Esophagus squamous epithelium (tissue), 5 donors: ENCODE measurements around the gene PCDHGA6. TPM values are rescaled to one million over a fixed set of nuclear protein-coding genes. Genes with fewer than 3 reads are reported as not detected.
A peak's percentile ranks its signal among the peaks of the same experiment; 100 is the strongest.
"Not testable (repeated sequence)": the region's sequence is repeated elsewhere in the genome, so short reads cannot be mapped to it uniquely, and the experiment has no call there.

Experiments
- DNase-seq: peaks from one replicate; lab custom pipeline; 2025; lab: John Stamatoyannopoulos, UW
- H3K27ac ChIP-seq, 4 donors: fragments of 200-600 bp; sonication (generic); one replicate each; pipeline ENCODE4 v1.5.1; 2016 to 2019; ENCODE audit warnings: mild to moderate bottlenecking in 1 of 4
- H3K27me3 ChIP-seq, 4 donors: fragments of 200-600 bp; sonication (generic); 1 replicate in 3 of 4; 2 replicates in 1 of 4; pipeline versions ENCODE4 v1.5.1 to v1.6.0; 2017 to 2021; ENCODE audit warnings: antibody characterized with exemption in 1 of 4
- H3K36me3 ChIP-seq, 3 donors: fragments of 200-600 bp; sonication (generic); one replicate each; pipeline ENCODE4 v1.5.1; 2016 to 2019
- H3K4me1 ChIP-seq, 3 donors: fragments of 200-600 bp; sonication (generic); one replicate each; pipeline ENCODE4 v1.5.1; 2017 to 2019
- H3K4me3 ChIP-seq, 4 donors: fragments of 200-600 bp; sonication (generic); 1 replicate in 3 of 4; 2 replicates in 1 of 4; pipeline ENCODE4 v1.5.1; 2016 to 2019; ENCODE audit warnings: mild to moderate bottlenecking in 2 of 4, moderate library complexity in 1 of 4
- H3K9me3 ChIP-seq, 3 donors: fragments of 200-600 bp; sonication (generic); one replicate each; pipeline ENCODE4 v1.5.1; 2016 to 2019
- POLR2A ChIP-seq, 4 donors: fragments of 450-650 bp; IDR thresholded peaks; one replicate each; pipeline ENCODE4 v1.6.1; 2017; ENCODE audit warnings: antibody characterized with exemption in 4 of 4, mild to moderate bottlenecking in 4 of 4, moderate library complexity in 3 of 4
- WGBS, 2 donors: methylation state at CpG; one replicate each; pipeline ENCODE4 v1.1.5; 2018; 5-methylcytosine and 5-hydroxymethylcytosine counted together
- intact Hi-C: fragments of 100-400 bp; cut with DNase I; formaldehyde crosslinking; loops from one replicate; pipeline ENCODE4 v1.15.0; 2022
- total RNA-seq, 4 donors: library from RNA; depleted of rRNA; stranded (reverse); fragments of >200 nt; gene quantifications; one replicate each; pipeline ENCODE4 v1.1.0, GENCODE V29; 2016
- TF ChIP-seq, protein P1 (sequence below), 6 experiments: fragments of 450-650 bp in 4 of 6; fragments of 200-600 bp in 2 of 6; sonication (generic) in 2 of 6; IDR thresholded peaks; one replicate each; pipeline ENCODE4 v1.5.1; 2016 to 2019; ENCODE audit warnings: antibody characterized with exemption in 6 of 6, mild to moderate bottlenecking in 4 of 6, moderate library complexity in 4 of 6
- donor health status: DM: yes; HTN: yes; CAD: no.

The PCDHGA6 gene
- total RNA-seq, 4 donors from 2014 or later, result 0.76 to 2.9 (median 2.0) TPM

GRCh38 chr5:141345327-141345726, 28.4 kb upstream of the PCDHGA6 start:
- Histone ChIP-seq H3K27me3 (peaks cover 0 to 60% (median 0%) of the 10 kb centered on the region in 4 donors), H3K27ac (no peak overlapping the region), H3K9me3 (peaks cover 0 to 91% (median 48%) of the 10 kb centered on the region in 3 donors), H3K4me1 (no peaks in the 10 kb centered on the region), H3K4me3 (no peak overlapping the region), H3K36me3 (no peaks in the 10 kb centered on the region)
- WGBS, 2 donors, result 59 to 60% methylated on average over 11 to 17 of the region's 20 CpGs
- TF ChIP-seq POLR2A (IDR thresholded peaks at IDR 0.05), result no peak
- TF ChIP-seq, protein P1, sequence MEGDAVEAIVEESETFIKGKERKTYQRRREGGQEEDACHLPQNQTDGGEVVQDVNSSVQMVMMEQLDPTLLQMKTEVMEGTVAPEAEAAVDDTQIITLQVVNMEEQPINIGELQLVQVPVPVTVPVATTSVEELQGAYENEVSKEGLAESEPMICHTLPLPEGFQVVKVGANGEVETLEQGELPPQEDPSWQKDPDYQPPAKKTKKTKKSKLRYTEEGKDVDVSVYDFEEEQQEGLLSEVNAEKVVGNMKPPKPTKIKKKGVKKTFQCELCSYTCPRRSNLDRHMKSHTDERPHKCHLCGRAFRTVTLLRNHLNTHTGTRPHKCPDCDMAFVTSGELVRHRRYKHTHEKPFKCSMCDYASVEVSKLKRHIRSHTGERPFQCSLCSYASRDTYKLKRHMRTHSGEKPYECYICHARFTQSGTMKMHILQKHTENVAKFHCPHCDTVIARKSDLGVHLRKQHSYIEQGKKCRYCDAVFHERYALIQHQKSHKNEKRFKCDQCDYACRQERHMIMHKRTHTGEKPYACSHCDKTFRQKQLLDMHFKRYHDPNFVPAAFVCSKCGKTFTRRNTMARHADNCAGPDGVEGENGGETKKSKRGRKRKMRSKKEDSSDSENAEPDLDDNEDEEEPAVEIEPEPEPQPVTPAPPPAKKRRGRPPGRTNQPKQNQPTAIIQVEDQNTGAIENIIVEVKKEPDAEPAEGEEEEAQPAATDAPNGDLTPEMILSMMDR (IDR thresholded peaks at IDR 0.05), result no peak
- DNase-seq, result no peak
- intact Hi-C loops, result no loop called here

DNA sequence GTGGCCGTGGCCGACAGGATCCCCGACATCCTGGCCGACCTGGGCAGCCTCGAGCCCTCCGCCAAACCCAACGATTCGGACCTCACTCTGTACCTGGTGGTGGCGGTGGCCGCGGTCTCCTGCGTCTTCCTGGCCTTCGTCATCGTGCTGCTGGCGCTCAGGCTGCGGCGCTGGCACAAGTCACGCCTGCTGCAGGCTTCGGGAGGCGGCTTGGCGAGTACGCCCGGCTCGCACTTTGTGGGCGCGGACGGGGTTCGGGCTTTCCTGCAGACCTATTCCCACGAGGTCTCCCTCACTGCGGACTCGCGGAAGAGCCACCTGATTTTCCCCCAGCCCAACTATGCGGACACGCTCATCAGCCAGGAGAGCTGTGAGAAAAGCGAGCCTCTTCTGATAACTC, 27.7 kb upstream of the PCDHGA6 start:
- H3K9me3 ChIP-seq, result peaks cover 0 to 91% (median 48%) of the 10 kb centered on the region in 3 donors
- H3K27ac ChIP-seq, DNase-seq, H3K4me3 ChIP-seq, H3K36me3 ChIP-seq, H3K4me1 ChIP-seq, intact Hi-C loops: not testable (repeated sequence)
- peaks cover 0 to 62% (median 0%) of the 10 kb centered on the region in 4 donors for H3K27me3 ChIP-seq
- 35 to 60% methylated on average over 4 to 7 of the region's 35 CpGs for WGBS, 2 donors

DNA sequence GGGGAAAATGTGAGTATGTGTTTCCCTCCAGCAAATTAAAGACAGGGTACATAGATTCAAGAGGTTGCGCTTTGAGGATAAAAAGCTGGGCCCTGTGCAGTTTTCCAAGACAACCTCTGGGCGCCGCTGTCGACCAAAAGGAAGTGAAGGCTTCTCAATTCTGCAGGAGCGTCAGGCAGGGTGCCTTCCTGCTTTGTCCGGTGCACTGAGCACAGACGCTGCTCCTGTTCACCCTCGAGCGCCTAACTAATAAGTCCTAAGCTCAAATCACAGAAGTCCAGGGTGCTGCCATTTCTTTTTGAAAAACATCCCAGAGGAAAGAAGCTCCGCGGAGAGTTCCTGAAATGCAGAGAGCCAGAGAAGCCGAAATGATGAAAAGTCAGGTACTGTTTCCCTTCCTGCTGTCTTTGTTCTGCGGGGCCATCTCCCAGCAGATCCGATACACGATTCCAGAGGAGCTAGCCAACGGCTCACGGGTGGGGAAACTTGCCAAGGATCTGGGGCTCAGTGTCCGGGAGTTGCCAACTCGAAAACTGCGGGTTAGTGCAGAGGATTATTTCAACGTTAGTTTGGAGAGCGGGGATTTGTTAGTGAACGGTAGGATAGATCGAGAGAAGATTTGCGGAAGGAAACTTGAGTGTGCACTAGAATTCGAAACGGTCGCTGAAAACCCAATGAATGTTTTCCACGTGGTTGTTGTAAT, 23.6 kb upstream of the PCDHGA6 start, which contains the start of gene PCDHGB1:
TSS of gene PCDHGB1 (plus strand) at position 183 of the 703 bp plus-strand sequence. CDS start at position 345, 162 bp downstream.
- Histone ChIP-seq H3K27ac (no peak within 1 kb of the TSS), H3K27me3 (peaks cover 0 to 64% (median 0%) of the 10 kb centered on the region in 4 donors), H3K36me3 (no peaks in the 10 kb centered on the region), H3K4me1 (no peaks in the 10 kb centered on the region), H3K4me3 (peak within 1 kb of the TSS in 2 of 4 donors; percentile 8 to 41), H3K9me3 (peaks cover 0 to 95% (median 56%) of the 10 kb centered on the region in 3 donors)
- intact Hi-C loops, result no loop called here
- DNase-seq, result no peak
- no peak for TF ChIP-seq POLR2A (IDR thresholded peaks at IDR 0.05)
- TF ChIP-seq, protein P1 (IDR thresholded peaks at IDR 0.05), result peak in 3 of 6 experiments; percentile 8 to 45 (median 26)
- 34 to 36% methylated on average over 21 to 26 of the region's 29 CpGs for WGBS, 2 donors

GRCh38 chr5:141351591-141351990, 22.1 kb upstream of the PCDHGA6 start:
- no peak overlapping the region for H3K27ac ChIP-seq
- TF ChIP-seq, protein P1 (IDR thresholded peaks at IDR 0.05), result no peak
- TF ChIP-seq POLR2A (IDR thresholded peaks at IDR 0.05), result no peak
- no peak overlapping the region for H3K4me3 ChIP-seq
- no peaks in the 10 kb centered on the region for H3K36me3 ChIP-seq
- intact Hi-C loops, result no loop called here
- H3K9me3 ChIP-seq, result peaks cover 0 to 95% (median 66%) of the 10 kb centered on the region in 3 donors
- DNase-seq, result no peak
- H3K4me1 ChIP-seq, result no peaks in the 10 kb centered on the region
- H3K27me3 ChIP-seq, result peaks cover 0 to 57% (median 0%) of the 10 kb centered on the region in 4 donors
- 26% methylated on average over 8 of the region's 36 CpGs; no CpG with 5 or more reads in 1 of the 2 donors for WGBS, 2 donors

- H3K9me3 ChIP-seq, result peaks cover 5 to 98% (median 76%) of the 10 kb centered on the region in 3 donors
- peak within 1 kb of the TSS in 3 of 4 donors; percentile 11 to 47 (median 26) for H3K4me3 ChIP-seq
- no peak within 1 kb of the TSS for H3K27ac ChIP-seq
- no peak for DNase-seq
- peaks cover 0 to 44% (median 0%) of the 10 kb centered on the region in 4 donors for H3K27me3 ChIP-seq
- no peak for TF ChIP-seq POLR2A (IDR thresholded peaks at IDR 0.05)
- TF ChIP-seq, protein P1 (IDR thresholded peaks at IDR 0.05), result peak in 2 of 6 experiments; percentile 5 to 23
- no peaks in the 10 kb centered on the region for H3K4me1 ChIP-seq
- 16 to 29% methylated on average over 5 to 13 of the region's 29 CpGs for WGBS, 2 donors
- intact Hi-C loops, result no loop called here
- no peaks in the 10 kb centered on the region for H3K36me3 ChIP-seq
Measured at GRCh38 chr5:141354900-141355469, 18.7 kb upstream of the PCDHGA6 start, which contains the start of gene PCDHGA4. Gene PCDHGA4 (plus strand): TSS chr5:141355021. CDS start chr5:141355108, 87 bp downstream.
